Activated effector memory CD4-positive, alpha-beta T cell treated with anti-CD3 and anti-CD28 coated beads, Interleukin-2, amount 50 U/mL, for 16 hours (primary cell): ENCODE results near the gene HOXB8.

ENCODE experiments used
- DNase-seq: peaks from one replicate; pipeline ENCODE4 v3.0.0-alpha.2; 2020

The HOXB8 gene

GRCh38 chr17:48637323-48638260 is 22.5 kb upstream of the HOXB8 start:
- DNase-seq = no peak

GRCh38 chr17:48636177-48637018 is 21.3 kb upstream of the HOXB8 start:
- DNase-seq = peak; percentile 88

- peak; percentile 57 for DNase-seq
Measured at GRCh38 chr17:48634493-48635208, 19.6 kb upstream of the HOXB8 start.

GRCh38 chr17:48633266-48633677 is 18.2 kb upstream of the HOXB8 start:
- DNase-seq = peak; percentile 41

GRCh38 chr17:48632579-48633265 is 17.6 kb upstream of the HOXB8 start:
- peak; percentile 37 for DNase-seq

GRCh38 chr17:48631693-48632578 is 16.8 kb upstream of the HOXB8 start:
- peak; percentile 39 for DNase-seq

- no peak for DNase-seq
Measured at GRCh38 chr17:48630925-48631692, 16.0 kb upstream of the HOXB8 start.

- DNase-seq = no peak
Measured at GRCh38 chr17:48630009-48630924, 15.2 kb upstream of the HOXB8 start.

- no peak for DNase-seq
Measured at GRCh38 chr17:48629411-48629759, 14.3 kb upstream of the HOXB8 start.

GRCh38 chr17:48628649-48629410 is 13.7 kb upstream of the HOXB8 start:
- DNase-seq = no peak

GRCh38 chr17:48627623-48628521 is 12.8 kb upstream of the HOXB8 start:
- DNase-seq = no peak

- no peak for DNase-seq
Measured at GRCh38 chr17:48627118-48627597, 12.1 kb upstream of the HOXB8 start.

- peak; percentile 82 for DNase-seq
Measured at GRCh38 chr17:48626245-48627117, 11.4 kb upstream of the HOXB8 start, which contains the start of gene HOXB9. Gene HOXB9, minus strand, starts transcription at chr17:48626358. Its CDS starts 89 bp downstream, at chr17:48626269.

GRCh38 chr17:48625495-48626244 is 10.6 kb upstream of the HOXB8 start:
- peak; percentile 78 for DNase-seq
